OCI-LY7 (cell line): ENCODE data around the gene TMEM255B. TPM values are rescaled to one million over a fixed set of nuclear protein-coding genes. Genes with fewer than 3 reads are reported as not detected.
"Not testable (repeated sequence)": the region's sequence is repeated elsewhere in the genome, so short reads cannot be mapped to it uniquely, and the experiment has no call there.

ENCODE experiments used
- BruUV-seq: library from RNA; stranded (reverse); fragments of 400-500 nt; replicated peaks from 2 replicates; lab custom pipeline; 2021; lab: Mats Ljungman, UMichigan
- CTCF ChIA-PET: fragments of 300-600 bp; sonication (Branson Sonifier 250); formaldehyde crosslinking; loops from one replicate; lab custom pipeline; 2022; ENCODE audit warnings: antibody characterized with exemption; ENCODE audit not compliant: unreplicated experiment; lab: Charles Lee
- POLR2A ChIA-PET: fragments of 300-600 bp; sonication (Branson Sonifier 250); formaldehyde crosslinking; loops from one replicate; lab custom pipeline; 2022; ENCODE audit warnings: antibody characterized with exemption; lab: Charles Lee
- DNase-seq: peaks from one replicate; pipeline ENCODE4 v3.0.0-alpha.2; 2015; ENCODE audit warnings: low spot score
- H2AFZ ChIP-seq: fragments of 200-600 bp; sonication (generic), shearing (Covaris generic); 2 replicates; pipeline ENCODE4 v1.6.1; 2014; ENCODE audit warnings: mild to moderate bottlenecking, antibody characterized with exemption, low read length, moderate library complexity
- H3K27ac ChIP-seq: fragments of 200-600 bp; sonication (generic); 2 replicates; pipeline ENCODE4 v1.5.1; 2014; ENCODE audit warnings: mixed run types, low read depth, mild to moderate bottlenecking, moderate library complexity, low read length, inconsistent platforms; ENCODE audit not compliant: poor library complexity, severe bottlenecking
- H3K36me3 ChIP-seq: fragments of 200-600 bp; sonication (generic); 2 replicates; pipeline ENCODE4 v1.6.1; 2014; ENCODE audit warnings: mild to moderate bottlenecking, antibody characterized with exemption, low read length, moderate library complexity, mixed read lengths; ENCODE audit not compliant: insufficient read depth
- H3K4me1 ChIP-seq: fragments of 200-600 bp; sonication (generic); 2 replicates; pipeline ENCODE4 v1.5.1; 2014; ENCODE audit warnings: mild to moderate bottlenecking, low read length; ENCODE audit not compliant: insufficient read depth, poor library complexity, severe bottlenecking
- H3K4me2 ChIP-seq: fragments of 200-600 bp; sonication (generic); 2 replicates; pipeline ENCODE4 v1.6.1; 2014; ENCODE audit warnings: mild to moderate bottlenecking, low read length
- H3K4me3 ChIP-seq: fragments of 200-600 bp; sonication (generic); 2 replicates; pipeline ENCODE4 v1.5.1; 2014; ENCODE audit warnings: mild to moderate bottlenecking, low read depth, low read length; ENCODE audit not compliant: poor library complexity, severe bottlenecking
- H3K79me2 ChIP-seq: fragments of 200-600 bp; sonication (generic); 2 replicates; pipeline ENCODE4 v1.6.1; 2016; ENCODE audit warnings: low read depth, mild to moderate bottlenecking, low read length, moderate library complexity, mixed read lengths; ENCODE audit not compliant: insufficient read depth
- H3K9me2 ChIP-seq: fragments of 200-600 bp; sonication (generic); 2 replicates; pipeline ENCODE4 v1.6.1; 2016; ENCODE audit warnings: mild to moderate bottlenecking, low read length, mixed read lengths; ENCODE audit not compliant: insufficient read depth
- H3K9me3 ChIP-seq: fragments of 200-600 bp; sonication (generic); 2 replicates; pipeline ENCODE4 v1.6.1; 2014; ENCODE audit warnings: mild to moderate bottlenecking, mixed run types, low read length, mixed read lengths
- H4K20me1 ChIP-seq: fragments of 200-600 bp; sonication (generic); 2 replicates; pipeline ENCODE4 v1.6.1; 2014; ENCODE audit warnings: mild to moderate bottlenecking, antibody characterized with exemption, low read length, moderate library complexity, mixed read lengths; ENCODE audit not compliant: insufficient read depth
- CTCF ChIP-seq: fragments of 200-600 bp; sonication (generic); conservative IDR thresholded peaks from 2 replicates; pipeline ENCODE4 v1.5.1; 2014; ENCODE audit warnings: mild to moderate bottlenecking, antibody characterized with exemption, low read length, moderate library complexity, mixed read lengths
- EZH2phosphoT487 ChIP-seq: fragments of 200-600 bp; sonication (generic); IDR thresholded peaks from 2 replicates; pipeline ENCODE4 v1.6.1; 2018; ENCODE audit warnings: low read depth, borderline replicate concordance, mild to moderate bottlenecking, mixed run types, antibody characterized with exemption, low read length, moderate library complexity, mixed read lengths
- intact Hi-C: fragments of 100-400 bp; cut with micrococcal nuclease; formaldehyde crosslinking; loops from one replicate; pipeline ENCODE4 v1.10.0; 2022; ENCODE audit not compliant: unreplicated experiment
- total RNA-seq, 2 experiments: library from RNA; depleted of rRNA in 1 of 2; stranded (reverse); fragments of >200 nt in 1 of 2; shearing (Covaris generic) in 1 of 2; gene quantifications; 2 replicates each; pipeline ENCODE4 v1.2.3, GENCODE V29; 2014 to 2022

TMEM255B gene
- total RNA-seq, 2 experiments from 2014 or later, result 2.6 to 6.8 TPM

GRCh38 chr13:113833111-113833830 lies 74.2 kb downstream of the TMEM255B start:
- ChIA-PET CTCF (no interaction called here), POLR2A (no interaction called here)
- Histone ChIP-seq H3K36me3 (peaks cover 11% of the 10 kb centered on the region; the same call in 1 of the 2 replicates), H2AFZ (no peak overlapping the region), H3K4me1 (no peaks in the 10 kb centered on the region), H4K20me1 (no peaks in the 10 kb centered on the region), H3K27ac (no peak overlapping the region), H3K4me2 (no peak overlapping the region), H3K9me3 (no peaks in the 10 kb centered on the region), H3K79me2 (no peaks in the 10 kb centered on the region), H3K4me3 (no peak overlapping the region), H3K9me2 (no peaks in the 10 kb centered on the region)
- DNase-seq, result no peak
- no peak for TF ChIP-seq EZH2phosphoT487
- no peak for TF ChIP-seq CTCF
- intact Hi-C loops, result no loop called here
- no TSS peak for BruUV-seq

GRCh38 chr13:113834006-113834405 lies 75.0 kb downstream of the TMEM255B start:
- H3K9me3 ChIP-seq, H2AFZ ChIP-seq, intact Hi-C loops, H4K20me1 ChIP-seq, DNase-seq, H3K36me3 ChIP-seq, H3K27ac ChIP-seq, H3K79me2 ChIP-seq, POLR2A ChIA-PET, H3K9me2 ChIP-seq, BruUV-seq, H3K4me2 ChIP-seq, CTCF ChIA-PET, H3K4me3 ChIP-seq, H3K4me1 ChIP-seq: not testable (repeated sequence)

- H3K4me3 ChIP-seq, result no peak overlapping the region
- ChIA-PET POLR2A (no interaction called here), CTCF (no interaction called here)
- no peaks in the 10 kb centered on the region for H3K9me3 ChIP-seq
- BruUV-seq, result no TSS peak
- H3K79me2 ChIP-seq, result no peaks in the 10 kb centered on the region
- H3K27ac ChIP-seq, result no peak overlapping the region
- no peak overlapping the region for H2AFZ ChIP-seq
- H3K36me3 ChIP-seq, result peaks cover 7% of the 10 kb centered on the region; the same call in 1 of the 2 replicates
- no peak for DNase-seq
- TF ChIP-seq EZH2phosphoT487, result no peak
- TF ChIP-seq CTCF, result no peak
- no peaks in the 10 kb centered on the region for H3K4me1 ChIP-seq
- no peaks in the 10 kb centered on the region for H3K9me2 ChIP-seq
- no peaks in the 10 kb centered on the region for H4K20me1 ChIP-seq
- intact Hi-C loops, result no loop called here
- no peak overlapping the region for H3K4me2 ChIP-seq
These were observed 75.6 kb downstream of the TMEM255B start for GRCh38 chr13:113834496-113835200.
